GM12878 (cell line): Measurements from ENCODE around the gene ME1.

Experiments
- CHD1 ChIP-seq: IDR thresholded peaks from 2 replicates; pipeline ENCODE4 v1.6.1; 2012; ENCODE audit warnings: low read depth, low read length, improper control_type of control experiment
- CHD4 ChIP-seq: fragments of 200-600 bp; sonication (generic); IDR thresholded peaks from 2 replicates; pipeline ENCODE4 v1.6.1; 2016; ENCODE audit warnings: mild to moderate bottlenecking
- CTCF ChIP-seq, 3 experiments: IDR thresholded peaks in 2 of 3; conservative IDR thresholded peaks in 1 of 3; 2 replicates each; pipeline ENCODE4 v1.5.1; 2011; ENCODE audit warnings: low read depth in 3 of 3, low read length in 3 of 3, mild to moderate bottlenecking in 3 of 3, control low read depth in 2 of 3, moderate library complexity in 2 of 3, inconsistent platforms in 1 of 3, mixed read lengths in 1 of 3; ENCODE audit not compliant: control insufficient read depth in 2 of 3, insufficient read depth in 1 of 3; ENCODE audit errors: extremely low read depth in 1 of 3
- EP300 ChIP-seq, 2 experiments: fragments of 150-350 bp in 1 of 2; IDR thresholded peaks; 2 replicates each; pipeline ENCODE4 v1.6.1; 2011 to 2012; ENCODE audit warnings: low read depth in 2 of 2, low read length in 2 of 2, borderline replicate concordance in 1 of 2, improper control_type of control experiment in 1 of 2, inconsistent platforms in 1 of 2; ENCODE audit not compliant: control insufficient read depth in 1 of 2
- EZH2 ChIP-seq: IDR thresholded peaks from 2 replicates; pipeline ENCODE4 v1.6.1; 2012; ENCODE audit warnings: low read depth, mild to moderate bottlenecking, control low read depth, inconsistent platforms, low read length, borderline replicate concordance; ENCODE audit not compliant: control insufficient read depth
- MYC ChIP-seq: IDR thresholded peaks from 2 replicates; pipeline ENCODE4 v1.6.1; 2011; ENCODE audit warnings: mild to moderate bottlenecking, low read length, moderate library complexity, inconsistent platforms; ENCODE audit not compliant: insufficient read depth, insufficient replicate concordance, insufficient read length, severe bottlenecking
- RFX5 ChIP-seq: IDR thresholded peaks from 2 replicates; pipeline ENCODE4 v1.6.1; 2011; ENCODE audit warnings: low read depth, low read length, improper control_type of control experiment
- TF ChIP-seq, protein P1 (sequence below): fragments of 450-650 bp; IDR thresholded peaks from 2 replicates; pipeline ENCODE4 v1.6.1; 2016; ENCODE audit warnings: mild to moderate bottlenecking, moderate library complexity, borderline replicate concordance
- TF ChIP-seq, protein P2 (sequence below): fragments of 450-650 bp; IDR thresholded peaks from 2 replicates; pipeline ENCODE4 v1.6.1; 2017; ENCODE audit warnings: mild to moderate bottlenecking

DNA sequence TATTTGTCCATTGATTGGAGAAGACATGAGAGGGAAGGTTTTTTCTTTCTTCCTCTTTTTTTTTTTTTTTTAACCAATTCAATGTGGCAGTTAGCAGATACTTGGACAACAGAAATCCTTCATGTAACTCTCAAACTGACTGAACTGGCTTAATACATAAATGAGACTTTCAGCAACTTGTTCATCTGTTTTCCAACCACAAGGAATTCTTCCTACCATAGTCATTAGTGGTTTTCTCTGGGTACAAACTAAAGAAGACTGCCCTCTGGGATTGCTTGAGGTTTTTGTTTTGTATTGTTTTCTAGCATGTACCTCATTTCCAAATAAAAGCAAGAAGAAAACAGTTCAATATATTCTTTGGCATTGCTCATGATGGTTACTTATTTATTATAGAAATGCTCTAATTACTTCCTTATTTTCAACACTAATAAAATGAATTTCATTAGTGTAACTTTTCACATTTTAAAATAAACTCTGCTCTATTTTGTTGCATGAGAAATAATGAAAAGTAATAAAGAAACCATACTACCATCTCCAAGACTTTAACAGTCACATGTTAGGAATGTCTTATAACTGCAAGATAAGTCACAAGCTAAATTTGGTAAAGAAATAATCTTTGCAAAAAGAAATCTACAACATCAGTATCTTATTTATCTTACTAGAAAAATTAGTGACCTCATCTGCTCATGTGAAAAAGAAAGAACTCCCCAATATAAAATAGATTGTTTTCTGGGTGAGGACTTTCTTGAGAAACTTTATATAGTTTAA lies 52.0 kb downstream of the ME1 start:
- TF ChIP-seq CHD4 (no peak), MYC (no peak), CTCF (IDR thresholded peaks at IDR 0.05 in 2 of 3, conservative IDR thresholded peaks at IDR 0.05 in 1 of 3; ENCODE audit: control insufficient read depth in 2 of 3, extremely low read depth in 1 of 3, insufficient read depth in 1 of 3, low read depth in 3 of 3, low read length in 3 of 3) (no peak), EP300 (IDR thresholded peaks at IDR 0.05; ENCODE audit: borderline replicate concordance in 1 of 2, control insufficient read depth in 1 of 2, low read depth in 2 of 2, low read length in 2 of 2) (no peak), CHD1 (no peak), EZH2 (no peak), RFX5 (no peak)
- TF ChIP-seq, protein P1, sequence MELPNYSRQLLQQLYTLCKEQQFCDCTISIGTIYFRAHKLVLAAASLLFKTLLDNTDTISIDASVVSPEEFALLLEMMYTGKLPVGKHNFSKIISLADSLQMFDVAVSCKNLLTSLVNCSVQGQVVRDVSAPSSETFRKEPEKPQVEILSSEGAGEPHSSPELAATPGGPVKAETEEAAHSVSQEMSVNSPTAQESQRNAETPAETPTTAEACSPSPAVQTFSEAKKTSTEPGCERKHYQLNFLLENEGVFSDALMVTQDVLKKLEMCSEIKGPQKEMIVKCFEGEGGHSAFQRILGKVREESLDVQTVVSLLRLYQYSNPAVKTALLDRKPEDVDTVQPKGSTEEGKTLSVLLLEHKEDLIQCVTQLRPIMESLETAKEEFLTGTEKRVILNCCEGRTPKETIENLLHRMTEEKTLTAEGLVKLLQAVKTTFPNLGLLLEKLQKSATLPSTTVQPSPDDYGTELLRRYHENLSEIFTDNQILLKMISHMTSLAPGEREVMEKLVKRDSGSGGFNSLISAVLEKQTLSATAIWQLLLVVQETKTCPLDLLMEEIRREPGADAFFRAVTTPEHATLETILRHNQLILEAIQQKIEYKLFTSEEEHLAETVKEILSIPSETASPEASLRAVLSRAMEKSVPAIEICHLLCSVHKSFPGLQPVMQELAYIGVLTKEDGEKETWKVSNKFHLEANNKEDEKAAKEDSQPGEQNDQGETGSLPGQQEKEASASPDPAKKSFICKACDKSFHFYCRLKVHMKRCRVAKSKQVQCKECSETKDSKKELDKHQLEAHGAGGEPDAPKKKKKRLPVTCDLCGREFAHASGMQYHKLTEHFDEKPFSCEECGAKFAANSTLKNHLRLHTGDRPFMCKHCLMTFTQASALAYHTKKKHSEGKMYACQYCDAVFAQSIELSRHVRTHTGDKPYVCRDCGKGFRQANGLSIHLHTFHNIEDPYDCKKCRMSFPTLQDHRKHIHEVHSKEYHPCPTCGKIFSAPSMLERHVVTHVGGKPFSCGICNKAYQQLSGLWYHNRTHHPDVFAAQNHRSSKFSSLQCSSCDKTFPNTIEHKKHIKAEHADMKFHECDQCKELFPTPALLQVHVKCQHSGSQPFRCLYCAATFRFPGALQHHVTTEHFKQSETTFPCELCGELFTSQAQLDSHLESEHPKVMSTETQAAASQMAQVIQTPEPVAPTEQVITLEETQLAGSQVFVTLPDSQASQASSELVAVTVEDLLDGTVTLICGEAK, result no peak
- TF ChIP-seq, protein P2, sequence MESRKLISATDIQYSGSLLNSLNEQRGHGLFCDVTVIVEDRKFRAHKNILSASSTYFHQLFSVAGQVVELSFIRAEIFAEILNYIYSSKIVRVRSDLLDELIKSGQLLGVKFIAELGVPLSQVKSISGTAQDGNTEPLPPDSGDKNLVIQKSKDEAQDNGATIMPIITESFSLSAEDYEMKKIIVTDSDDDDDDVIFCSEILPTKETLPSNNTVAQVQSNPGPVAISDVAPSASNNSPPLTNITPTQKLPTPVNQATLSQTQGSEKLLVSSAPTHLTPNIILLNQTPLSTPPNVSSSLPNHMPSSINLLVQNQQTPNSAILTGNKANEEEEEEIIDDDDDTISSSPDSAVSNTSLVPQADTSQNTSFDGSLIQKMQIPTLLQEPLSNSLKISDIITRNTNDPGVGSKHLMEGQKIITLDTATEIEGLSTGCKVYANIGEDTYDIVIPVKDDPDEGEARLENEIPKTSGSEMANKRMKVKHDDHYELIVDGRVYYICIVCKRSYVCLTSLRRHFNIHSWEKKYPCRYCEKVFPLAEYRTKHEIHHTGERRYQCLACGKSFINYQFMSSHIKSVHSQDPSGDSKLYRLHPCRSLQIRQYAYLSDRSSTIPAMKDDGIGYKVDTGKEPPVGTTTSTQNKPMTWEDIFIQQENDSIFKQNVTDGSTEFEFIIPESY, result no peak
